Measurements from ENCODE around the gene TANC2. TPM values are rescaled to one million over a fixed set of nuclear protein-coding genes. Genes with fewer than 3 reads are reported as not detected.

The TANC2 gene
- total and polyA plus RNA-seq, 9 of the 15 experiments (the other 6 are each of a cell fraction or from before 2014, with no cell fraction given): 0.46 to 7.8 (median 4.5) TPM

- no peaks in the 10 kb centered on the region for H3K9me1 ChIP-seq (ENCODE audit: control insufficient read depth, insufficient read depth, low read length)
- H3K4me1 ChIP-seq (replicated peaks in 1 of 2; ENCODE audit: control insufficient read depth in 2 of 2, insufficient read depth in 2 of 2, low read length in 2 of 2): peaks cover 0 to 8% of the 10 kb centered on the region in 2 experiments; a peak in 1 of 5 replicates
- no peak overlapping the region for H3K9ac ChIP-seq (ENCODE audit: insufficient read depth in 1 of 2, low read depth in 2 of 2, low read length in 2 of 2)
- ChIA-PET POLR2A (no interaction called here), CTCF (ENCODE audit: low intra/inter-chr PET ratio) (interaction anchor here (1.2 kb wide), 1 partner anchor 10 kb away, joined by 4 read pairs; no protein-coding TSS in a partner anchor)
- no peaks in the 10 kb centered on the region for H3K36me3 ChIP-seq (ENCODE audit: control insufficient read depth, insufficient read depth, low read length)
- DNase-seq (ENCODE audit: extremely low read depth in 1 of 4, low spot score in 3 of 4) (peak in 1 of 4 experiments; percentile 14), FAIRE-seq (no peak), ATAC-seq (0 out of 3 replicates have a peak, but pooled peaks have one; percentile 26)
- no peaks in the 10 kb centered on the region for H3K79me2 ChIP-seq (ENCODE audit: control insufficient read depth, insufficient read depth, low read length)
- no peak overlapping the region for H2AFZ ChIP-seq (ENCODE audit: low read depth, low read length)
- 29% methylated on average over 1 of the region's 1 CpG for WGBS (ENCODE audit: insufficient coverage, low coverage, missing lambda C conversion rate)
- no peaks in the 10 kb centered on the region for H3K9me3 ChIP-seq (replicated peaks; ENCODE audit: control insufficient read depth, insufficient read depth, low read depth, low read length)
- H4K20me1 ChIP-seq (replicated peaks; ENCODE audit: control insufficient read depth, insufficient read depth, low read length): no peaks in the 10 kb centered on the region
- in situ Hi-C loops (cut with MboI) (no loop called here), intact Hi-C loops (cut with micrococcal nuclease) (no loop called here)
- BruUV-seq (replicated peaks): no TSS peak
- no peak overlapping the region for H3K4me3 ChIP-seq
- H3K27ac ChIP-seq (ENCODE audit: extremely low read depth, low read depth, low read length): no peak overlapping the region
- H3K4me2 ChIP-seq (ENCODE audit: insufficient read depth, low read length): no peak overlapping the region
- no peaks in the 10 kb centered on the region for H3K27me3 ChIP-seq (ENCODE audit: control insufficient read depth in 2 of 2, insufficient read depth in 2 of 2, low read length in 2 of 2)
- TF ChIP-seq CGGBP1 (CRISPR knock-in tag; IDR thresholded peaks at IDR 0.05) (no peak), ZNF277 (CRISPR knock-in tag; IDR thresholded peaks at IDR 0.05; ENCODE audit: borderline replicate concordance) (no peak), CEBPZ (IDR thresholded peaks at IDR 0.05; ENCODE audit: borderline replicate concordance, low read depth, low read length) (no peak), XRCC3 (IDR thresholded peaks at IDR 0.05) (no peak), MLLT1 (IDR thresholded peaks at IDR 0.05) (no peak), U2AF2 (optimal IDR thresholded peaks at IDR 0.05; ENCODE audit: low read depth, low read length) (no peak), SMARCC2 (IDR thresholded peaks at IDR 0.05; ENCODE audit: low read depth) (no peak), MIER1 (IDR thresholded peaks at IDR 0.05; ENCODE audit: low read depth) (no peak), CSDE1 (IDR thresholded peaks at IDR 0.05) (no peak), ETS2 (tag; IDR thresholded peaks at IDR 0.05; ENCODE audit: borderline replicate concordance, poor library complexity, severe bottlenecking) (no peak), E2F3 (CRISPR knock-in tag; IDR thresholded peaks at IDR 0.05) (no peak), SMAD3 (CRISPR knock-in tag; conservative IDR thresholded peaks at IDR 0.05) (no peak), PHF20 (IDR thresholded peaks at IDR 0.05; ENCODE audit: partially characterized antibody) (no peak)
These were observed 32.8 kb downstream of the TANC2 start for GRCh38 chr17:62998665-62999393.
